ENCODE data around the gene COP1. TPM values are rescaled to one million over a fixed set of nuclear protein-coding genes. Genes with fewer than 3 reads are reported as not detected.

COP1 gene
- total RNA-seq, 1 donor from 2014 or later = 48.6 TPM

DNA sequence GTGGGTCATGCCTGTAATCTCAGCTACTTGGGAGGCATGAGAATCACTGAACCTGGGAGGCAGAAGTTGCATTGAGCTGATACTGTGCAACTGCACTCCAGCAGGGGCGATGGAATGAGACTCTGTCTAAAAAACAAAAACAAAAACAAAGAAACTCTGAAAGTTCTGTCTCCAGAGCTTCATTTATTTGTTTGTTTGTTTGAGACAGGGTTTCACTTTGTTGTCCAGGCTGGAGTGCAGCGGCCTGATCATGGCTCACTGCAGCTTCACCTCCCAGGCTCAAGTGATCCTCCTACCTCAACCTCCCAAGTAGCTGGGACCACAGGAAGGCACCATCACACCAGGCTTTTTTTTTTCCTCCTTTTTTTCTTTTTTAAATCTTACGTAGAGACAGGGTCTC, 271.9 kb downstream of the COP1 start:
- H3K27ac Mint-ChIP-seq = no peak overlapping the region
- intact Hi-C loops (cut with micrococcal nuclease) = no loop called here
- H3K4me1 Mint-ChIP-seq = no peaks in the 10 kb centered on the region
- no peak overlapping the region for H3K4me3 Mint-ChIP-seq
- DNase-seq = no peak
- H3K36me3 Mint-ChIP-seq (ENCODE audit: low read depth) = peaks cover 26% of the 10 kb centered on the region
- peaks cover 3% of the 10 kb centered on the region for H3K9me3 Mint-ChIP-seq
- no peaks in the 10 kb centered on the region for H3K27me3 Mint-ChIP-seq

- Mint-ChIP-seq H3K27ac (no peak overlapping the region), H3K27me3 (no peaks in the 10 kb centered on the region), H3K9me3 (peaks cover 3% of the 10 kb centered on the region), H3K4me3 (no peak overlapping the region), H3K4me1 (no peaks in the 10 kb centered on the region), H3K36me3 (ENCODE audit: low read depth) (peaks cover 22% of the 10 kb centered on the region)
- no peak for DNase-seq
- intact Hi-C loops (cut with micrococcal nuclease) = no loop called here
Observed at GRCh38 chr1:175933801-175934200, 273.3 kb downstream of the COP1 start.

GRCh38 chr1:175927944-175928343, 279.1 kb downstream of the COP1 start:
- intact Hi-C loops (cut with micrococcal nuclease) = no loop called here
- Mint-ChIP-seq H3K27me3 (no peaks in the 10 kb centered on the region), H3K4me3 (no peak overlapping the region), H3K27ac (no peak overlapping the region), H3K4me1 (no peaks in the 10 kb centered on the region), H3K9me3 (peaks cover 5% of the 10 kb centered on the region), H3K36me3 (ENCODE audit: low read depth) (peaks cover 12% of the 10 kb centered on the region)
- no peak for DNase-seq

GRCh38 chr1:175922254-175922881, 284.7 kb downstream of the COP1 start:
- intact Hi-C loops (cut with micrococcal nuclease) = no loop called here
- H3K4me1 Mint-ChIP-seq = no peaks in the 10 kb centered on the region
- no peak for DNase-seq
- no peak overlapping the region for H3K4me3 Mint-ChIP-seq
- H3K9me3 Mint-ChIP-seq = peaks cover 5% of the 10 kb centered on the region
- no peaks in the 10 kb centered on the region for H3K27me3 Mint-ChIP-seq
- H3K36me3 Mint-ChIP-seq (ENCODE audit: low read depth) = peaks cover 6% of the 10 kb centered on the region
- H3K27ac Mint-ChIP-seq = no peak overlapping the region

- peaks cover 2% of the 10 kb centered on the region for H3K9me3 Mint-ChIP-seq
- H3K4me1 Mint-ChIP-seq = no peaks in the 10 kb centered on the region
- DNase-seq = no peak
- H3K27me3 Mint-ChIP-seq = no peaks in the 10 kb centered on the region
- intact Hi-C loops (cut with micrococcal nuclease) = no loop called here
- H3K4me3 Mint-ChIP-seq = no peak overlapping the region
- H3K36me3 Mint-ChIP-seq (ENCODE audit: low read depth) = peaks cover 1% of the 10 kb centered on the region
- no peak overlapping the region for H3K27ac Mint-ChIP-seq
Observed at GRCh38 chr1:175920381-175920780, 286.7 kb downstream of the COP1 start.

GRCh38 chr1:175919001-175919400, 288.1 kb downstream of the COP1 start:
- Mint-ChIP-seq H3K9me3 (no peaks in the 10 kb centered on the region), H3K27ac (no peak overlapping the region), H3K36me3 (ENCODE audit: low read depth) (no peaks in the 10 kb centered on the region), H3K4me3 (no peak overlapping the region), H3K4me1 (no peaks in the 10 kb centered on the region), H3K27me3 (no peaks in the 10 kb centered on the region)
- intact Hi-C loops (cut with micrococcal nuclease) = no loop called here
- DNase-seq = no peak

DNA sequence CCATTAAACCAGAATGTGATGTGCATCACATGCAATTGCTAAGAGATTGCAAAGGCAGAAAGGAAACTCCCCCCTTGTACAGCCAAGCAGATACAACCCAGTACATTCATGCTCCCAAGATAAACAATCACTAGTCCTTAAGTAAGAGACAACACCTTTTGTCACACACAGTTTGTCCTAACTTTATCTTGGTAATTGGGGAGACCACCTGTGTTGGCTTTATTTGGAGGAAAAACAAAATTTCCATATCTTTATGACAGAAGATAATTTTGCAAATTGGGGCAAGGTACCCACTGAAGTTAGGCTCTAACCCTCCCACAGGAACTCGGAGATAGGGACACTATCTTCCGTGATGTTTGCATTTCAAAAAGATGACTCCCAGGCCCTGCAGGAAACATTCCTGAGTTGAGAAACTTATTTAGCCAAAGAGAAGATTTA, 288.7 kb downstream of the COP1 start:
- no peak overlapping the region for H3K27ac Mint-ChIP-seq
- no peak for DNase-seq
- no peaks in the 10 kb centered on the region for H3K36me3 Mint-ChIP-seq (ENCODE audit: low read depth)
- H3K4me3 Mint-ChIP-seq = no peak overlapping the region
- no peaks in the 10 kb centered on the region for H3K4me1 Mint-ChIP-seq
- H3K9me3 Mint-ChIP-seq = peaks cover under 1% of the 10 kb centered on the region
- no peaks in the 10 kb centered on the region for H3K27me3 Mint-ChIP-seq
- intact Hi-C loops (cut with micrococcal nuclease) = no loop called here

DNA sequence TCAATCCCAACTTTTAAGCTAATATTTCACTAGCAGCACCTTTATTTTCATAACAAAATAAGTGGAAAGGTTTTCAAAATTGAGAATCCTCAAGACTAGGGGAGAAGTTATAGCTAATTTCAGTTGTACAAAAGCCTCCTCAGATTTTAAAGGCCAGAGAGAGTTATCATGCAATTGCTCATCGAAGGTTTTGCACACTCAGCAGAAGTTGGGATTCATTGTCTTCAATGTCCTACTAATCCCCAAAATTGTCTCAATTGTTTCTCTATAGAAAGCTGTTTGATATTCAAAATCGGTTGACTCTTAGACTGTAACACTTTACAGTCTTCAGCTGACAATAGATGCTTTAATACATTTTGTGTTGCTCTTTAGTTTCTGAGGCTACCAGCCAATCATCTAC, 293.0 kb downstream of the COP1 start:
- no peaks in the 10 kb centered on the region for H3K4me1 Mint-ChIP-seq
- H3K9me3 Mint-ChIP-seq = peaks cover 13% of the 10 kb centered on the region
- peaks cover 2% of the 10 kb centered on the region for H3K36me3 Mint-ChIP-seq (ENCODE audit: low read depth)

DNA sequence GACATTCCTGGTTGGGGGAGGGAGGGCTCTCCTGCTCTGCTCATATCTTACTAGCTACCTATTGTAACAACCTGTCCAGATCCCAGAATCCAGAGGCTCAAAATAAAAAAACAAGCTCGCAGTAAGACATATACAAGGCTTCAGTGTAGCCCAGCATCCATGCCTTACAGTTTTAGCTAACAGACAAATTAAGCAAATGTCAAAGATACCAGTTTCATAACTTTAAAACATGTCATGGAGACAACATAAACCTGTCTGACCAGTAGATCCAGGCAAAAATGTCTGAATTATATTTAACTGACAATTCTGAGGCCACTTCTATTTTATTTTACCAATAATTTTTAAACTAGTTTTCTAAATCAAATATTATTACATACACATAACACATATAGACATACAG, 295.9 kb downstream of the COP1 start:
- no peaks in the 10 kb centered on the region for H3K27me3 Mint-ChIP-seq
- H3K36me3 Mint-ChIP-seq (ENCODE audit: low read depth) = peaks cover 2% of the 10 kb centered on the region
- intact Hi-C loops (cut with micrococcal nuclease) = no loop called here
- DNase-seq = no peak
- no peak overlapping the region for H3K4me3 Mint-ChIP-seq
- H3K9me3 Mint-ChIP-seq = peaks cover 13% of the 10 kb centered on the region
- H3K27ac Mint-ChIP-seq = no peak overlapping the region
- no peaks in the 10 kb centered on the region for H3K4me1 Mint-ChIP-seq

More for the DNA sequence above, 293.0 kb downstream of the COP1 start:
- intact Hi-C loops (cut with micrococcal nuclease) = no loop called here
- no peak overlapping the region for H3K27ac Mint-ChIP-seq
- no peaks in the 10 kb centered on the region for H3K27me3 Mint-ChIP-seq
- H3K4me3 Mint-ChIP-seq = no peak overlapping the region
- no peak for DNase-seq

GRCh38 chr1:175906370-175906769, 300.7 kb downstream of the COP1 start:
- H3K4me3 Mint-ChIP-seq = no peak overlapping the region
- H3K27me3 Mint-ChIP-seq = no peaks in the 10 kb centered on the region
- no peak overlapping the region for H3K27ac Mint-ChIP-seq
- DNase-seq = no peak
- H3K9me3 Mint-ChIP-seq = peaks cover 4% of the 10 kb centered on the region
- intact Hi-C loops (cut with micrococcal nuclease) = no loop called here
- no peaks in the 10 kb centered on the region for H3K4me1 Mint-ChIP-seq
- H3K36me3 Mint-ChIP-seq (ENCODE audit: low read depth) = no peaks in the 10 kb centered on the region

DNA sequence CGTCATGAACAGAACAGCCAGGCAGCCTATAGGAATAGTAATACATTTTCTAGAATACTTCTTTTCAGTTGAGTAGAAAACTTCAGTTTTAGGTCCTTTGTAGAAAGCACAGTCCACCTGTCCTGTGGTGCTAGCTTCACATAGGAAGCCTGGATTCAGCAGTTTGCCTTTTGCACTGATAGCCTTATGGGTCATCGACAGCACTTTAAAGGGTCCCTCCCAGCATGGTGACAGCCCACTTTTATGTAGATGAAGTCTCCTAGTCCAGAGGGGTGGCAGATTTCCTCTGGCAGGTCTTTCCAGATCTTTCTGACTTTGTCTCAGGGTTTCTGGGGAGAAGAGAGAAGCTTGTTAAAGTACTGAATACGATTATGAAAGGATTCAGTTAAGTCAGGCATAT, 302.3 kb downstream of the COP1 start:
- intact Hi-C loops (cut with micrococcal nuclease) = no loop called here
- no peaks in the 10 kb centered on the region for H3K4me1 Mint-ChIP-seq
- H3K9me3 Mint-ChIP-seq = no peaks in the 10 kb centered on the region
- H3K36me3 Mint-ChIP-seq (ENCODE audit: low read depth) = no peaks in the 10 kb centered on the region
- no peak overlapping the region for H3K4me3 Mint-ChIP-seq
- DNase-seq = no peak
- H3K27ac Mint-ChIP-seq = no peak overlapping the region
- H3K27me3 Mint-ChIP-seq = no peaks in the 10 kb centered on the region

DNA sequence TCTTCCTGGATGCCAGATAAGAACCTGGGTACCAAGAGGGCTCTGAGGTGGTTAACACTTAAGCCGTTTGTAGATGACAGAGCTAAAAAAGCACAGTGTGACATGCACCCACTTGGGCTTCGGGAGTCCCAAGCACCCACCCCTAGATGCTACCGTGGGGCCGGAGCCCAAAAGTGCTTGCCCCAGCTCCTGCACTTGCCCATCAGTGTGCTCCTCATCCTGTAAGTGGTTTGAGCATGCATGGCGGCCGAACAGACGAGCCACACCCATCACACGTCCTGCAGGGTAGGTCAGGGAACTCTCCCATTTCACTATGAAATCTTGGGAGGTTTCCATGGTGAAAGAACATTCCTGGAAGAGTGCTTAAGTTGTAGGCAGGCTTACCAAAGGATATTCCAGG, 304.8 kb downstream of the COP1 start:
- Mint-ChIP-seq H3K4me1 (no peaks in the 10 kb centered on the region), H3K27me3 (no peaks in the 10 kb centered on the region), H3K9me3 (no peaks in the 10 kb centered on the region), H3K4me3 (no peak overlapping the region), H3K36me3 (ENCODE audit: low read depth) (no peaks in the 10 kb centered on the region), H3K27ac (no peak overlapping the region)
- DNase-seq = no peak
- intact Hi-C loops (cut with micrococcal nuclease) = no loop called here

GRCh38 chr1:175901076-175901836, 305.8 kb downstream of the COP1 start:
- Mint-ChIP-seq H3K4me3 (no peak overlapping the region), H3K9me3 (no peaks in the 10 kb centered on the region), H3K4me1 (no peaks in the 10 kb centered on the region), H3K27ac (no peak overlapping the region), H3K36me3 (ENCODE audit: low read depth) (no peaks in the 10 kb centered on the region), H3K27me3 (no peaks in the 10 kb centered on the region)
- DNase-seq = no peak
- intact Hi-C loops (cut with micrococcal nuclease) = no loop called here

GRCh38 chr1:175900171-175900570, 306.9 kb downstream of the COP1 start:
- no peaks in the 10 kb centered on the region for H3K9me3 Mint-ChIP-seq
- H3K36me3 Mint-ChIP-seq (ENCODE audit: low read depth) = no peaks in the 10 kb centered on the region
- intact Hi-C loops (cut with micrococcal nuclease) = no loop called here
- DNase-seq = no peak
- no peaks in the 10 kb centered on the region for H3K4me1 Mint-ChIP-seq
- no peak overlapping the region for H3K4me3 Mint-ChIP-seq
- H3K27me3 Mint-ChIP-seq = no peaks in the 10 kb centered on the region
- no peak overlapping the region for H3K27ac Mint-ChIP-seq

GRCh38 chr1:175895966-175896365, 311.1 kb downstream of the COP1 start:
- Mint-ChIP-seq H3K9me3 (no peaks in the 10 kb centered on the region), H3K4me3 (no peak overlapping the region), H3K36me3 (ENCODE audit: low read depth) (no peaks in the 10 kb centered on the region), H3K27me3 (no peaks in the 10 kb centered on the region), H3K27ac (no peak overlapping the region), H3K4me1 (no peaks in the 10 kb centered on the region)
- no peak for DNase-seq
- intact Hi-C loops (cut with micrococcal nuclease) = no loop called here

All from activated CD4-positive, alpha-beta T cell treated with anti-CD3 and anti-CD28 coated beads, Interleukin-2, amount 10 ng/mL, durations not matched to agents 24 days and 14 days (primary cell).